ENCODE data around the gene OR6K3.
"Not testable (repeated sequence)": the region's sequence is repeated elsewhere in the genome, so short reads cannot be mapped to it uniquely, and the experiment has no call there.

OR6K3 gene, protein sequence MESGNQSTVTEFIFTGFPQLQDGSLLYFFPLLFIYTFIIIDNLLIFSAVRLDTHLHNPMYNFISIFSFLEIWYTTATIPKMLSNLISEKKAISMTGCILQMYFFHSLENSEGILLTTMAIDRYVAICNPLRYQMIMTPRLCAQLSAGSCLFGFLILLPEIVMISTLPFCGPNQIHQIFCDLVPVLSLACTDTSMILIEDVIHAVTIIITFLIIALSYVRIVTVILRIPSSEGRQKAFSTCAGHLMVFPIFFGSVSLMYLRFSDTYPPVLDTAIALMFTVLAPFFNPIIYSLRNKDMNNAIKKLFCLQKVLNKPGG

GRCh38 chr1:158720620-158721019 is at the start of gene OR6K3:
OR6K3 (minus strand) TSS chr1:158720720; CDS start chr1:158718115, 2,605 bp downstream.
- no peak for DNase-seq (ENCODE audit: extremely low read depth in 1 of 2, low read depth in 1 of 2)

- DNase-seq (ENCODE audit: extremely low read depth in 1 of 2, low read depth in 1 of 2): no peak
Measured at GRCh38 chr1:158754420-158754819, 33.9 kb upstream of the OR6K3 start, which contains the start of gene OR6K6. OR6K6 (plus strand) TSS chr1:158754720; CDS start chr1:158754888, 168 bp downstream.

GRCh38 chr1:158752155-158752712 is 31.7 kb upstream of the OR6K3 start:
- no peak for DNase-seq (ENCODE audit: extremely low read depth in 1 of 2, low read depth in 1 of 2)

DNA sequence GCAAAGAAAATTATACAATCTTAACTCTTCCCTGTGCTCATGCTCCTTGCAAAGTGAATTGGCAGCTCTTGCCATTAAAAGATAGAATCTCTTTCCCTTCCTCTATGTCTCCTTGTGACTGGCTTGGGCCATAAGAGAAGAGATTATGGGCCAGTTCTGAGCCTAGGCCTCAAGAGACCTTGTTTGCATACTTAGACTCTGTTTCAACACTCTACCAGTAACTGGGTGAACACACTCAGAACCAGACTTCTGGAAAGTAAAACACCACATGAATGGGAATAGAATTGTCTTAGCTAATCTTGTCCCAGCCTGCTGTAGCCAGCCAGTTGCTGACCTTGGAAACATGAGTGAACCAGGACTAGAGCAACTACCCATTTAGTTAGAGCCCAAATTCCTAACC is 15.3 kb upstream of the OR6K3 start:
- no peak for DNase-seq (ENCODE audit: extremely low read depth in 1 of 2, low read depth in 1 of 2)

DNA sequence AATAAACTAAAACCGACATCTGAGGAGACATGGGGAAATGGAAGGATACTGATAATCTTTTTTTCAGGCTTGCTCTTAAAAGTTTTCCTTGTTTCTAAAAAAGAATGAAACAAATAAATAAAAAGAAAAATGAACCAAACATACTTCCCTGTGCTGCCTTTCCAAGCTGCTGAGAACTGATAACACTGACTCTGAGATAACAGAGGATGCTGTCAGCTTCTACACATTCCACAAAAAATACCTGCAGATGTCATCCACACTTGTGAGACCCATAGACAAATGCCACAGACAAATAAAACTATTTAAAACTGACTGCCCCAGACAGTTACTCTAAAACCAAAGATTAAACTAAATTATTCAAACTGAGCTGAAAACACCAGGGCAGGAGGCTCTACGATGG is 12.0 kb upstream of the OR6K3 start:
- DNase-seq (ENCODE audit: extremely low read depth in 1 of 2, low read depth in 1 of 2): no peak

DNA sequence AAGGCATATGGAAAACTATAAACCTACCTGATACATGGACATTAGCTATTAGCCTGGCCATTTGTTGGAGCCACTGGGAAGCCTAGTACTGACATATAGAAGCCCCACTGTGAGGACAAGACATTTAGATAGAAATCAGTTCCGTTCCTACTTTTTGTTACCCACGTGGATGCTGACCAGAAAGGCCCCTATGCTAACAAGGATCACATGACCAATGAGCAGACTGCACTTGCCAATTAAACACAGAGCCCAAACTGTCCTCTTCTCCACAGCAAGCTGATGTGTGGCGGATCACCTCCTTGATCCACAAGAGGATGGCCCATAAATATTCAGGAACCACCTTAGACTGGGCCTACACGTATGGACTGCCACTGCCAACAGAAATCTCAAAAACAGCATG is 11.2 kb upstream of the OR6K3 start:
- DNase-seq (ENCODE audit: extremely low read depth in 1 of 2, low read depth in 1 of 2): no peak

- DNase-seq (ENCODE audit: extremely low read depth in 1 of 2, low read depth in 1 of 2): no peak
Measured at GRCh38 chr1:158730453-158730852, 9.9 kb upstream of the OR6K3 start.

GRCh38 chr1:158728510-158729225 is 8.1 kb upstream of the OR6K3 start:
- no peak for DNase-seq (ENCODE audit: extremely low read depth in 1 of 2, low read depth in 1 of 2)

DNA sequence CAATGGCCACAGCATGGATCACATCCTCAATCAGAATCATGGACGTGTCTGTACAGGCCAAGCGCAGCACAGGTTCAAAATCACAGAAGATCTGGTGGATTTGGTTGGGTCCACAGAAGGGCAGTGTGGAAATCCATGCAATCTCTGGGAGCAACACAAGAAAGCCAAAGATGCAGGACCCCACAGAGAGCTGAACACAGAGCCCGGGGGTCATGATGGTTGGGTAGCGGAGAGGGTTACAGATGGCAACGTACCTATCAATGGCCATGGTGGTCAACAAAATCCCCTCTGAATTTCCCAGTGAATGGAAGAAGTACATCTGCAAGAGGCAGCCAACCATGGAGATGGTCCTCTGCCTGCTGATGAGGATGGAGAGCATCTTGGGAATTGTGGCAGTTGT is 3.9 kb upstream of the OR6K3 start:
- DNase-seq (ENCODE audit: extremely low read depth in 1 of 2, low read depth in 1 of 2): no peak

DNA sequence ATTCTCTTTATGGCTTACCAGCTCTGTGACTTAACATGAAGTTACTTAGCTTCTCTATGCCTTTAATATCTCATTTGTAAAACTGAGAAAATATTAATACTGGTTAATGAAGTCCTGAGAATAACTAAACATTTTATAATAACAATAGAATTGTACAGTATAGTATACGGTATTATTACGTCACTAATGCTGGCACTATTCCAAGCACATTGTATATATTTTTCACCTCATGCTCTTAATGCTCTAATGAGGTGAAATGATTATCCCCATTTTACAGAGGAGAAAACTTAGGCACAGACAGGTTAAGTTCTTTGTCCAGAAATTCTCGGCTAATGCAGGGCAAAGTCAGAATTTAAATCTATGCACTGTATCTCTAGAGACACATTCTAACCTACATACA is 856 bp downstream of the OR6K3 start:
- DNase-seq (ENCODE audit: extremely low read depth in 1 of 2, low read depth in 1 of 2): no peak

- DNase-seq (ENCODE audit: extremely low read depth in 1 of 2, low read depth in 1 of 2): no peak
Measured at GRCh38 chr1:158717344-158717743, 3.2 kb downstream of the OR6K3 start.

DNA sequence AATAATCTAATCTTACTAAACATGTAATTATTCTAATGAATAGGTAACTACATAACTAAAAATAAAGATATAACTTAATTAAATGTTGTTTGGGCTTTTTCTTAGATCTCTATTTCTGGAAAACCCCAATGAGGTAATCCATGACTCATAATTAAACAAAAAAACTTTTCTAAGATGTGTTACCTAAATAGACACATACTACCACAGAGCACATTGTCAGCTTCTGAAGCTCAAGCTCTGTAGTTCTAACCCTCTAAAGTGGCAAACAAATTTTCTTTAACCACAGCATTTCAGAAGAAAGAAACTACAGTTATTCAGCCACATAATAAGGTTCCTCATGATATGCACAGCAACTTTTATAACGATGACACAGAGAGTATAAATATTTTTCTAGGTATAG is 4.2 kb downstream of the OR6K3 start:
- DNase-seq (ENCODE audit: extremely low read depth in 1 of 2, low read depth in 1 of 2): no peak

DNA sequence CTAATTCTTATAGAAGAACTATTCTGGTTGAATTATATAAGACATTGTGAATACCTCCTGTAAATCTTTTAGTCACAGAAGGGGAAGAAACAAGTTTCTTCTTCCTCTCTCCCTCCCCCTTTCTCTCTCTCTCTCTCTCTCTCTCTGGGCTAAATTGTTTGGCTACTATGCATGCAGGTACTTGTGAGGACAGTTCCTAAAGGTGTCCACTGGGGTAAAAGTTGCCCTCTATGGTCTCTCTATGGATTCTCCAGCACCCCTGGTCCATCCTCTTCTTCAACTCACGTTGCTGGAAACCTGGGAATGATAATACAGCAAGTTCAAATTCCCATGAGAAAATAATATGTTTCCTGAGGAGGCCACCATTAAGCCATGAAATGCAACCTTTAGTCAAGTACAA is 5.8 kb downstream of the OR6K3 start:
- no peak for DNase-seq (ENCODE audit: extremely low read depth in 1 of 2, low read depth in 1 of 2)

DNA sequence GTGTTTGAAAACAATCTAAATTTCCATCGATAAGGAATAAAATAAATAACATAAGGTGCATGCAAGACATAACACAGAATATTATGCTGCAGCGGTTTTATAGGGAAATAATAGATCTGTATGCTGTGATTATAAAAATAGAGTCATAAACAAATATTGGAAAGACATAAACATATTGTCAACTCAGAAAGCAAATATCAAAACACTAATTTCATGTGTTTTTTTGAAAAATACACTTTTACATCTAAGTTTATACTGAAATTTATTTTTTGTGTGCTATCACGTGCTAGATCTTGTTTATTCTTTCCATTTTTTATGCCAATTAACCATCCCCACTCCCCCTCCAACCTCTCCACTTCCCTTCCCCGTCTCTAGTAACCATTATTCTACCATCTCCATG is 9.4 kb downstream of the OR6K3 start:
- no peak for DNase-seq (ENCODE audit: extremely low read depth in 1 of 2, low read depth in 1 of 2)

DNA sequence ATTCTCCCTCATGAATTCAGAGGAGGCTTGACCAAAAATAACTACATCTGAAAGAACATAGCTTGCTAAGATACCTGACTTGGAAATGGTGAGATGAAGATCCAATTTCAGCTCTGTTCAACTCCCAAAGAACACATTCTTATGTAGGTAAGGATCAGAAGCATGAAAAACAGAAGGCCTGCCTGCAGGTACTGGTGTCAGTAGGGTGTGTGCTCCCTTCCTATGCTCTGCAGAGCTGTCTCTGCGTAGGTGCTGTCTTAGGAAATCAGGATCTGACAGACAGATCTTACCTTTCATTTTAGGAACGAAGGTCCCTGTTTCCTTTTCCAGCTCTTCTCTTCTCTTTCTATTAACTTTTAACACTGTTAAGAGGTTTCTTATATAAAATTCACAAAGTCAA is 14.4 kb downstream of the OR6K3 start:
- no peak for DNase-seq (ENCODE audit: extremely low read depth in 1 of 2, low read depth in 1 of 2)

DNA sequence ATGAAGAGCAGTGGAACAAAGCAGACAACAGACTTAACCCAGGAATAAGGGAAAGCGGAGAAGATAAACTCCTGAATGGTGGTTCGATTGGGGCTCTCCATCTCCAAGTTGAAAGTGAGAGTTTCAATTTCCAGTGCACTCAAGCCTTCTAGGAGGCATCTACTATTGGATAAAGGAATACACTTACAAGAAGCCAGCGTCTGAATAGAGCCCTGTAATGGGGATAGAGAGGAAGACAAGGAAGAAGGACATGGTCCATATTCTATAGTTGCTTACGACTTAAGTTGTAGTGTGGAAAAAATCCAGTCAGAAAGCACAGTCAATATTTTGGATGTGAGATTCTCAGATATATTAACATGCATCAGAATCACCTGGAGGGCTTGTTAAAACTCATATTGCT is 20.0 kb downstream of the OR6K3 start, which contains the start of gene OR6K2:
TSS of gene OR6K2 (minus strand) at position 101 of the 400 bp plus-strand sequence. CDS start at position 101, 0 bp downstream.
- DNase-seq (ENCODE audit: extremely low read depth in 1 of 2, low read depth in 1 of 2): no peak

DNA sequence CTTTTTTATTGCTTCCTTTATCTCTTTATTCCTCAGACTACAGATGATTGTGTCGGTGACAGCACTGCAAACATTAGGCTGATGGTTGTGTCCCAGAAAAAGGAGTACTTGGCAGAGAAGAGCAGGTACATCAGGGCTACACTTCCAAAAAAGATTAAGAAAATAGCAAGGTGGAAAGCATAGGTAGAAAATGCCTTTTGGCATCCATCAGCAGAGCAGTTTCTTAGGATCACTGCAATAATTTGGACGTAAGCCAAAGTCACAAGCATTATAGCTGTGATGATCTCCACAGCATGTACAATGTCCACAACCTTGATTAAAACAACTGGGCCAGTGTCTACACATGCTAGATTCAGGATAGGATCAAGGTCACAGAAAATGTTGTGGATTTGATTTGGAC is 25.9 kb downstream of the OR6K3 start:
- DNase-seq (ENCODE audit: extremely low read depth in 1 of 2, low read depth in 1 of 2): no peak

DNA sequence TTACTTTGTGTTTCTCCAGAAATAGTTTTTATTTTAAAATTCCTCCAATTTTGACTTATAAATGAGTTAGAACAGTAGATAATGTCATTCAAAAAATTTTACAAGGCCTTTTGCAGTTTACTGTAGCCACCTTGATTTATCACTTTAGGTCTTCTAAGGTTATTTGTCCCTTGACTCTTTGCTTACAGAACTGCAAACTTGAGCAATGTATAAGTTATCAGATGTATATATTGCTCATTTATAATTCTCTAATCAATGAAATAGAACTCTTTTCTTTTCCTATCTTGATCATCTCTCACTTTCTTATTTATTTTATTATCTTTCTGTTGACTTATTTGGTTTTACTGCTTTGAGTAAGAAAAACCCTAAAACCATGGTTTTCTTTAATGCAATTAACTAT is 28.2 kb downstream of the OR6K3 start:
- DNase-seq (ENCODE audit: extremely low read depth in 1 of 2, low read depth in 1 of 2): no peak

- no peak for DNase-seq (ENCODE audit: extremely low read depth in 1 of 2, low read depth in 1 of 2)
Measured at GRCh38 chr1:158691907-158692306, 28.6 kb downstream of the OR6K3 start.

DNA sequence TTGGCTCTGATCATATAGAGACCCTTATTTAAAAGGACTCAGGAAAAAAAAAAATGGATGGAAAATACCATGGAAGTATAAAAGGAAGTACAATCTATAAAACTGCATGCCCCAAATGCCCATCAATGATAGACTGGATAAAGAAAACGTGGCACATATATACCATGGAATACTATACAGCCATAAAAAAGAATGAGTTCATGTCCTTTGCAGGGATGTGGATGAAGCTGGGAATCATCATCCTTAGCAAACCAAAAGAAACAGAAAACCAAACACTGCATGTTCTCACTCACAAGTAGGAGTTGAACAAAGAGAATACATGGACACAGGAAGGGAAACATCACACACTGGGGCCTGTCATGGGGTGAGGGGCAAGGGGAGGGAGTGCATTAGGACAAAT is 29.4 kb downstream of the OR6K3 start:
- DNase-seq (ENCODE audit: extremely low read depth in 1 of 2, low read depth in 1 of 2): not testable (repeated sequence)

- DNase-seq (ENCODE audit: extremely low read depth in 1 of 2, low read depth in 1 of 2): no peak
Measured at GRCh38 chr1:158689875-158690274, 30.6 kb downstream of the OR6K3 start.

- no peak for DNase-seq (ENCODE audit: extremely low read depth in 1 of 2, low read depth in 1 of 2)
Measured at GRCh38 chr1:158689110-158689509, 31.4 kb downstream of the OR6K3 start.
